ENCODE measurements around the gene FTSJ3. TPM values are rescaled to one million over a fixed set of nuclear protein-coding genes. Genes with fewer than 3 reads are reported as not detected.

The FTSJ3 gene
- total RNA-seq, 1 experiment from 2014 or later = 36.9 TPM

- H3K27ac ChIP-seq = no peak overlapping the region
- no peak overlapping the region for H2AFZ ChIP-seq
- peaks cover 5% of the 10 kb centered on the region; the same call in 1 of the 2 replicates for H3F3A ChIP-seq (ENCODE audit: insufficient read depth, low read depth)
- H3K27me3 ChIP-seq (ENCODE audit: insufficient read depth, low read depth) = peaks cover 5% of the 10 kb centered on the region
- no peaks in the 10 kb centered on the region for H3K36me3 ChIP-seq (ENCODE audit: low read depth)
- H3K4me1 ChIP-seq (replicated peaks; ENCODE audit: insufficient read depth) = no peaks in the 10 kb centered on the region
- TF ChIP-seq EZH2 (IDR thresholded peaks at IDR 0.05; ENCODE audit: low read depth) (no peak), CTCF (conservative IDR thresholded peaks at IDR 0.05) (no peak)
- no peak for DNase-seq
- BruUV-seq (replicated peaks) = no TSS peak
- H3K79me2 ChIP-seq (ENCODE audit: low read depth) = no peaks in the 10 kb centered on the region
- CTCF ChIA-PET = no interaction called here
- no peaks in the 10 kb centered on the region for H3K9me2 ChIP-seq (ENCODE audit: insufficient read depth)
- H4K20me1 ChIP-seq (ENCODE audit: insufficient read depth) = no peaks in the 10 kb centered on the region
- intact Hi-C loops (cut with micrococcal nuclease; ENCODE audit: unreplicated experiment) = no loop called here
- no peak overlapping the region for H3K4me2 ChIP-seq
- H3K9me3 ChIP-seq (ENCODE audit: insufficient read depth, low read depth) = no peaks in the 10 kb centered on the region
- no peak overlapping the region for H3K4me3 ChIP-seq
- POLR2A ChIA-PET (ENCODE audit: unreplicated experiment) = interaction anchor here (0.6 kb wide), 1 partner anchor 75 kb away, joined by 4 read pairs; no protein-coding TSS in a partner anchor
Observed at GRCh38 chr17:63855185-63855584, 27.7 kb upstream of the FTSJ3 start.

- BruUV-seq (replicated peaks) = no TSS peak
- no peaks in the 10 kb centered on the region for H3K79me2 ChIP-seq (ENCODE audit: low read depth)
- TF ChIP-seq EZH2 (IDR thresholded peaks at IDR 0.05; ENCODE audit: low read depth) = no peak
- no peak for TF ChIP-seq CTCF (conservative IDR thresholded peaks at IDR 0.05)
- CTCF ChIA-PET = no interaction called here
- no peaks in the 10 kb centered on the region for H3K4me1 ChIP-seq (replicated peaks; ENCODE audit: insufficient read depth)
- peaks cover under 1% of the 10 kb centered on the region; the same call in 1 of the 2 replicates for H3K27me3 ChIP-seq (ENCODE audit: insufficient read depth, low read depth)
- no peak overlapping the region for H3K4me2 ChIP-seq
- no peak overlapping the region for H3K27ac ChIP-seq
- intact Hi-C loops (cut with micrococcal nuclease; ENCODE audit: unreplicated experiment) = no loop called here
- no peaks in the 10 kb centered on the region for H4K20me1 ChIP-seq (ENCODE audit: insufficient read depth)
- no peaks in the 10 kb centered on the region for H3K9me2 ChIP-seq (ENCODE audit: insufficient read depth)
- H3F3A ChIP-seq (ENCODE audit: insufficient read depth, low read depth) = peaks cover 5% of the 10 kb centered on the region; the same call in 1 of the 2 replicates
- DNase-seq = no peak
- H3K36me3 ChIP-seq (ENCODE audit: low read depth) = no peaks in the 10 kb centered on the region
- POLR2A ChIA-PET (ENCODE audit: unreplicated experiment) = interaction anchor here (0.6 kb wide), 1 partner anchor 76 kb away, joined by 4 read pairs; no protein-coding TSS in a partner anchor
- no peak overlapping the region for H2AFZ ChIP-seq
- H3K9me3 ChIP-seq (ENCODE audit: insufficient read depth, low read depth) = no peaks in the 10 kb centered on the region
- no peak overlapping the region for H3K4me3 ChIP-seq
Observed at GRCh38 chr17:63854709-63855108, 27.2 kb upstream of the FTSJ3 start.

GRCh38 chr17:63853260-63853659 is 25.8 kb upstream of the FTSJ3 start:
- Histone ChIP-seq H3K27ac (no peak overlapping the region), H3K79me2 (ENCODE audit: low read depth) (no peaks in the 10 kb centered on the region), H3F3A (ENCODE audit: insufficient read depth, low read depth) (peaks cover 5% of the 10 kb centered on the region; the same call in 1 of the 2 replicates), H3K4me1 (replicated peaks; ENCODE audit: insufficient read depth) (no peaks in the 10 kb centered on the region), H2AFZ (no peak overlapping the region), H4K20me1 (ENCODE audit: insufficient read depth) (no peaks in the 10 kb centered on the region), H3K9me3 (ENCODE audit: insufficient read depth, low read depth) (no peaks in the 10 kb centered on the region; the same call in 1 of the 2 replicates), H3K4me3 (no peak overlapping the region), H3K4me2 (no peak overlapping the region), H3K27me3 (ENCODE audit: insufficient read depth, low read depth) (no peaks in the 10 kb centered on the region), H3K36me3 (ENCODE audit: low read depth) (no peaks in the 10 kb centered on the region), H3K9me2 (ENCODE audit: insufficient read depth) (no peaks in the 10 kb centered on the region)
- TF ChIP-seq CTCF (conservative IDR thresholded peaks at IDR 0.05) (no peak), EZH2 (IDR thresholded peaks at IDR 0.05; ENCODE audit: low read depth) (no peak)
- no peak for DNase-seq
- ChIA-PET CTCF (no interaction called here), POLR2A (ENCODE audit: unreplicated experiment) (no interaction called here)
- no TSS peak for BruUV-seq (replicated peaks)
- intact Hi-C loops (cut with micrococcal nuclease; ENCODE audit: unreplicated experiment) = no loop called here

Data from PC-9 (cell line).